Left lobe of liver (tissue), 2 donors: ENCODE results near the gene CAPS. TPM values are rescaled to one million over a fixed set of nuclear protein-coding genes. Genes with fewer than 3 reads are reported as not detected.

Experiments used
- ATAC-seq: fragments of 200-7000 bp; cut with Tn5 transposase; one replicate; pipeline ENCODE4 v1.9.1; 2020; ENCODE audit warnings: mild to moderate bottlenecking, moderate library complexity
- DNase-seq: peaks from one replicate; pipeline ENCODE4 v3.0.0-alpha.2; 2020; ENCODE audit warnings: low spot score
- total RNA-seq: library from RNA; stranded (reverse); gene quantifications from one replicate; pipeline ENCODE4 v1.2.1, GENCODE V29; 2021
- donor health status: DM: no; HTN: no; CAD: no; lungs with moderate emphysema.
- donor health status: DM: no; HTN: yes; CAD: no.

The CAPS gene
- total RNA-seq, 1 donor from 2014 or later, result 11.5 TPM

GRCh38 chr19:5932609-5933262 is 18.7 kb downstream of the CAPS start:
- DNase-seq (no peak), ATAC-seq (no peak)

GRCh38 chr19:5933391-5934068 is 19.5 kb downstream of the CAPS start:
- DNase-seq (no peak), ATAC-seq (no peak)

GRCh38 chr19:5934069-5934401 is 20.0 kb downstream of the CAPS start:
- DNase-seq, result no peak
- no peak for ATAC-seq

- ATAC-seq, result no peak
- DNase-seq, result no peak
These were observed 20.9 kb downstream of the CAPS start for GRCh38 chr19:5934774-5935472.

- no peak for DNase-seq
- ATAC-seq, result no peak
These were observed 21.6 kb downstream of the CAPS start for GRCh38 chr19:5935473-5936291.

- DNase-seq (no peak), ATAC-seq (peak; percentile 54)
These were observed 22.2 kb downstream of the CAPS start for GRCh38 chr19:5936292-5936592.

GRCh38 chr19:5937550-5937949 is 23.5 kb downstream of the CAPS start:
- ATAC-seq (no peak), DNase-seq (no peak)

GRCh38 chr19:5940260-5941208 is 26.5 kb downstream of the CAPS start:
- DNase-seq, result no peak
- ATAC-seq, result no peak

GRCh38 chr19:5941673-5942072 is 27.6 kb downstream of the CAPS start:
- ATAC-seq (peak; percentile 71), DNase-seq (no peak)

GRCh38 chr19:5943045-5943444 is 29.0 kb downstream of the CAPS start:
- no peak for ATAC-seq
- no peak for DNase-seq

GRCh38 chr19:5943623-5944022 is 29.6 kb downstream of the CAPS start:
- DNase-seq, result no peak
- no peak for ATAC-seq

- ATAC-seq, result peak; percentile 18
- no peak for DNase-seq
These were observed 33.4 kb downstream of the CAPS start for GRCh38 chr19:5947435-5947834.

GRCh38 chr19:5948752-5949564 is 34.9 kb downstream of the CAPS start:
- no peak for DNase-seq
- ATAC-seq, result peak; percentile 78

GRCh38 chr19:5949792-5950305 is 35.8 kb downstream of the CAPS start:
- DNase-seq (no peak), ATAC-seq (no peak)

GRCh38 chr19:5950741-5951140 is 36.7 kb downstream of the CAPS start:
- no peak for DNase-seq
- ATAC-seq, result no peak

- ATAC-seq (no peak), DNase-seq (no peak)
These were observed 37.3 kb downstream of the CAPS start for GRCh38 chr19:5951338-5951861.

GRCh38 chr19:5952193-5953029 is 38.4 kb downstream of the CAPS start:
- no peak for DNase-seq
- no peak for ATAC-seq

- ATAC-seq, result no peak
These were observed 39.1 kb downstream of the CAPS start for GRCh38 chr19:5953030-5953589.

More at GRCh38 chr19:5953030-5953589, 39.1 kb downstream of the CAPS start:
- DNase-seq, result no peak
